IPS DF 6.9 (cell line): ENCODE data around the gene AGER.
A peak's percentile ranks its signal among the peaks of the same experiment; 100 is the strongest.

Source experiments
- DNase-seq: peaks from one replicate; pipeline ENCODE4 v3.0.0-alpha.2; 2013; ENCODE audit warnings: low read depth, low spot score
- H3K27ac ChIP-seq: one replicate; pipeline ENCODE4 v1.5.1; 2013; ENCODE audit warnings: low read length, control low read depth
- H3K27me3 ChIP-seq: 2 replicates; pipeline ENCODE4 v1.6.1; 2013; ENCODE audit warnings: mild to moderate bottlenecking, low read length; ENCODE audit not compliant: control insufficient read depth, insufficient read depth
- H3K36me3 ChIP-seq: 2 replicates; pipeline ENCODE4 v1.6.1; 2013; ENCODE audit warnings: low read length; ENCODE audit not compliant: control insufficient read depth, insufficient read depth
- H3K4me1 ChIP-seq: 2 replicates; pipeline ENCODE4 v1.6.1; 2013; ENCODE audit warnings: low read length; ENCODE audit not compliant: control insufficient read depth, insufficient read depth
- H3K4me3 ChIP-seq: 2 replicates; pipeline ENCODE4 v1.5.1; 2013; ENCODE audit warnings: mild to moderate bottlenecking, low read length
- H3K9me3 ChIP-seq: 2 replicates; pipeline ENCODE4 v1.6.1; 2013; ENCODE audit warnings: low read length, inconsistent platforms; ENCODE audit not compliant: control insufficient read depth, insufficient read depth
- WGBS: extraction: QIAGEN DNeasy Blood & Tissue Kit; methylation state at CpG from one replicate; pipeline ENCODE4 v1.1.7; 2013; ENCODE audit warnings: mixed read lengths, missing lambda C conversion rate; ENCODE audit not compliant: insufficient read length, insufficient coverage; 5-methylcytosine and 5-hydroxymethylcytosine counted together

Gene AGER

DNA sequence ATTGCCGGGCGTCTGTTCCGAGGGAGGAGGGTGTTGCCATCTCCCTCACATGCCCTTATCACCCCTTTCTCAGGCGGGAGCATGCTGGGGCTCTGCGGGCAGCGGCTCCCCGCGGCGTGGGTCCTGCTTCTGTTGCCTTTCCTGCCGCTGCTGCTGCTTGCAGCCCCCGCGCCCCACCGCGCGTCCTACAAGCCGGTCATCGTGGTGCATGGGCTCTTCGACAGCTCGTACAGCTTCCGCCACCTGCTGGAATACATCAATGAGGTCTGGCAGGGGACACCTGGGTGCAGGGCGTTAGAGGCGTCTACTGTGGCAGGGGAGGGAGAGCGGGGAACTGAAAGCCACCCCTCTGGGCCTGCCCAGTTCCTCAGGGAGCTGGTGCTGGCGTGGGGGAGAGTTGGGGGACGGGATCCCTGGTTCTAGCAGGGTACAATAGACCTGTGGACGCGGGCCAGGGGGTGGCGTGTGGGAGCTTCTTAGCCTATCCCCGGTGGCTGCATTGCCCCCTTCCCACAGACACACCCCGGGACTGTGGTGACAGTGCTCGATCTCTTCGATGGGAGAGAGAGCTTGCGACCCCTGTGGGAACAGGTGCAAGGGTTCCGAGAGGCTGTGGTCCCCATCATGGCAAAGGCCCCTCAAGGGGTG, 29.4 kb downstream of the AGER start:
- H3K27me3 ChIP-seq = no peaks in the 10 kb centered on the region
- peaks cover 6% of the 10 kb centered on the region for H3K4me1 ChIP-seq
- no peak for DNase-seq
- no peaks in the 10 kb centered on the region for H3K9me3 ChIP-seq
- H3K27ac ChIP-seq = no peak overlapping the region
- peak overlapping the region; percentile 68; the same call in 1 of the 2 replicates for H3K4me3 ChIP-seq
- no CpG with 5 or more reads among the region's 34 CpGs for WGBS
- no peaks in the 10 kb centered on the region for H3K36me3 ChIP-seq

DNA sequence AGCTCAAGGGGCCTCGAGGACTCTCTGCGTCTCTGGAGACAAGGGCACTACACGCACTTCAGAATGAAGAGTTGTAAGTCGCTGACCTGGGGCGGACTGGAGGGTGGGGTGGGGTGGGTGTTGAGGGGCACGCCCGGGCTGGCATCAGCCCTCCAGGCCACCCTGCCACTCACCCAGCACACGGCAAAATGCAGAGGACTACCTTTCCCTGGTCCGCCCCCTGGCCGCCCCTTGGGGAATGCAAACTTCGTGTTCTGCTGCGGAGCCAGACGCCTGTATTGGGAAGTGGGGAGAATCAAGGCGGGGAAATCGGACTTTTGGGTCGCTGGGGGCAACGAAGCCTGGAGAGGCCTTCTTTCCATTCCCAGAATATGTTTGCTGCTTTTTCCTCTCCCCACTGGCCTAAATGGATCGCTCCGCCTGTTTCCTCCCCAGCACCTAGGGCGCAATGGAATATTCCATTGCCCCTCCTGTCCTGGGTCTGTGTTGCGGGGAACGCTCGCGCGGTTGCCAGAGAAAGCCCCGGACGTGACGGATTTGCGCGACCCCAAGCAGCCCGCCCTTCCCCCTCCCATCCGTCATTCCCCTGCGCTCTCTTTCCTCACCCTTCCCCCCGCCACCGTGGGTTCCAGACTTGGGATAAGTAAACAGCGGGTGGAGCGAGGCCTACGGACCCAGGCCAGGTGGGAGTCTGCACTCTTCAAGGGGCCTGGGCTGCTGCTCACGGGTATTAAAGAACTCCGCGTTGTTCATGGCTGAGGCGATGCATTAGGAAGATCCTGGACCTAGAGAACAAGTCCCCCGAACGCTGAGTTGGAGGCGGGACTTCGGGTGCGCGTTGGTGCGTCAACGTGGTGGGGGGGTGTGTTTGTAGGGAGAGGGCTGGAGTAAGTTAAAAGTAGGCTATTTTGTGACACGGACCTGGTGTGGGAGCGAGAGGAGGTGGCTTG, 30.2 kb downstream of the AGER start, which contains the start of gene PPT2:
TSS of gene PPT2 (plus strand) at position 578 of the 950 bp plus-strand sequence. CDS start 454 bp downstream, outside the sequence.
- Histone ChIP-seq H3K9me3 (no peaks in the 10 kb centered on the region), H3K4me1 (peaks cover 9% of the 10 kb centered on the region), H3K27me3 (no peaks in the 10 kb centered on the region), H3K36me3 (no peaks in the 10 kb centered on the region), H3K4me3 (peak within 1 kb of the TSS; percentile 68; the same call in 1 of the 2 replicates), H3K27ac (no peak within 1 kb of the TSS)
- no peak for DNase-seq
- no CpG with 5 or more reads among the region's 52 CpGs for WGBS

DNA sequence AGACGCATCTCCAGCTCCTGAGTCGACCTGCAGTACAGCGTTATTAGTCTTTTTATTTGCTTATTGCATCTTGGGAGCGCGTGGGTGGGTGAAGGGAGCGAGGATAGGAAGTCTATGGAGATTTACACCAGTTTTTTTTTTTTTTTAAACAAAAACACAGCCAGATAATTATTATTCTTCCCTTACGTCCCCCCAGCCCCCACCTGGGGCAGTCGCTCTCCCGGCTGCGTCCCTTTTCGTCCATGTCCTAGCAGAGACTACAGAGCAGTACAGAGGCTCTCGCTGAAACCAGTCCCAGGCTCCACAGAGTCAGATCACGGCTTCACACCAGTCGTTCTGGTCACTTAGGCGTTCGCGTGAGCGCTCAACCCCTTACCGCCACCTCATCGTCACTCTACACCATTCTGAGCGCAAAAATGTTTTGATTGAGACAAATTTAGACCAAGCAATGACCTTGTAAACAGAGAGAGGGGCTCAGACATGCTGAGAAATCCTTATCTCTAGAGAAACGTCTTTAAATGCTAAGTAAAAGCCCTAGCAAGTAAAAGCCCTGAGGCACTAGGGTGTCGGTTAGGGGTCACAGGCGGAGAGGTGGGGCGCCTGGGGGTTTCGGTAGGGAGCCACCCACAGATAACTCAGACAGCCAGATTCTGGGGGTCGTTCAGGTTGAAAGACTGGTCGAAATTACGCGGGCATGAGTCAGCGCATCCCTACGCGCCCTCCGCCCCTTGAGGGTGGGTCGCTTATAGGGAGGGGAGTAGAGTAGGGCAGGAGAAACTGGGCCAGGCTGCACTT, 31.1 kb downstream of the AGER start:
- Histone ChIP-seq H3K9me3 (no peaks in the 10 kb centered on the region), H3K4me3 (peak overlapping the region; percentile 68; the same call in 1 of the 2 replicates), H3K27ac (no peak overlapping the region), H3K36me3 (no peaks in the 10 kb centered on the region), H3K27me3 (no peaks in the 10 kb centered on the region), H3K4me1 (peaks cover 9% of the 10 kb centered on the region)
- no peak for DNase-seq
- WGBS = no CpG with 5 or more reads among the region's 35 CpGs

DNA sequence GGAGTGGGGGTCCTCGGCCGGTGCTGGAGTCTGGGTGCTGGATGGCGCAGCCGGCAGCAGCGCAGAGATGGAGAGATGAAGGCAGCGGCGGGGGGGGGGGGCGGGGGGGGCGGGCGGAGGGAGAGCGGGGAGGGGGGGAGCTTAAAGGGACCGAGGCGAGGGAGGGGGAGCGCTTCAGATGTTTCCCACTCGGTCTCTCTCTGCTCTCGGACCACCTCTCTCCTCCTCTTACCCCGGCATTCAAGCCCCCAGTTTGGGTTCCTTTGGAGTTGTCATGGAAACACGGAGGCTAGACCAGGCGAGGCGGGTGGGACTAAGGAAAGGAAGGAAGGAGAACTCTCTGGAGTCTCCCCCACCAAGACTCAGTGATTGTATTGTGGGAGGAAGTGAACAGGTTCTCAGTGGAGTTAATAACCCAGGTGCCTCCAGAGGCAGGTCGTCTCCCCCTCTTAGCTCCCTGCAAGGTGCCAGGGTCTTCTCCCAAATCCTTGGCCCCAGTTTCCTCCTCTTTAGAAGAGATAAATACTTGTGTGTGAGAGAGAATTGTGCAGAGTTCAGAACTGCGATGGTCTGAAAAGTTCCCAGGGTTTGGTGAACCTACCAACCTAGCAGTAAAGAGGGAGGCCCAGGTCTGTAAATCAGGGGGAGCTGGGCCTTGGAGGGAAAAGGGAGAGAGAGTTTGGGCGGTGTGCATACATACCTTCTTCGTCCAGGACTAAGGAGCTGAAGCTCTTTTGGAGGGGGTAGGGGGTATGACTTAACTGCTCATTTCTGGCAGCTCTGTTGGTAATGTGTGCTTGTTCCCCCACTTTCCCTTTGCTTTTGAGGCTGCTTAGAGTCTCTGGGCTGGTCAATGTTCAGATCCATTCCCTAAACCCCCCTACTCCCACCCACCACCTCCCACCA, 31.9 kb downstream of the AGER start, which contains the start of gene PRRT1:
TSS of gene PRRT1 (minus strand) at position 77 of the 906 bp plus-strand sequence. CDS start 112 bp downstream, outside the sequence.
- Histone ChIP-seq H3K27ac (no peak within 1 kb of the TSS), H3K9me3 (no peaks in the 10 kb centered on the region), H3K36me3 (no peaks in the 10 kb centered on the region), H3K4me3 (peak within 1 kb of the TSS; percentile 68; the same call in 1 of the 2 replicates), H3K4me1 (peaks cover 9% of the 10 kb centered on the region), H3K27me3 (no peaks in the 10 kb centered on the region)
- WGBS = no CpG with 5 or more reads among the region's 24 CpGs
- DNase-seq = no peak

DNA sequence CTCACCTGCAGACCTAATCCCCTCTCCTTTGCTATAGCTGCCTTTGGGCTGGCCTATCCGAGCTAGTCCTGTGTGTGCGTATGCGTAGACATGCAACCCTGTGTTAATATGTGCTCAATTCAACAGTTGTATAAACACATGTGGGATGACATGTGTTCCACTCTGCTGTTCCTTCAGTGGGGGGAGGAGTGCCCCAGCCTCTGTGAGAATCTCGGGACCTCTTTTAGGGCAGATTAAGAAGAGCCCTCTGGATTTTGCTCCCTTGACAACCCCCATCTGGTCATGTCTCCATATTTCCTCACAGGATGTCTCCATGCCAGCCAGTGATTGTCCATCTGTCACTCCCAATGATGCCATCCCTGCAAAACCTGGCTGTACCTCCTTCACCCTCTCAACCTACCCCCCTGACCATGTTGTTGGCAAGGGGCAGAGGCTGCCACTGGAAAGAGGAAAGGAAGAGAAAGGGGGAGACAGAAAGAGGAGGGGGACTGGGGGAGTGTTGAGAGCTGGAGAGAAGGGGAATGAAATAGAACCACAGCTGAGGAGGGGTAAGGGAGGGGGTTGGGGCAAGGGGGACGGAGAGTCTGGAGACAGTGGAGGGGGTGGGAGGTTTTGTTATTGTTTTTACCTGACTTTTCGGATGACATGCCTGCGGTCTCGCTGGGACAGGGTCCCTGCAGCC, 32.7 kb downstream of the AGER start:
- Histone ChIP-seq H3K36me3 (no peaks in the 10 kb centered on the region), H3K4me1 (peaks cover 9% of the 10 kb centered on the region), H3K27me3 (no peaks in the 10 kb centered on the region), H3K4me3 (peak overlapping the region; percentile 14; the same call in 1 of the 2 replicates), H3K9me3 (no peaks in the 10 kb centered on the region), H3K27ac (no peak overlapping the region)
- no peak for DNase-seq
- WGBS = no CpG with 5 or more reads among the region's 8 CpGs

DNA sequence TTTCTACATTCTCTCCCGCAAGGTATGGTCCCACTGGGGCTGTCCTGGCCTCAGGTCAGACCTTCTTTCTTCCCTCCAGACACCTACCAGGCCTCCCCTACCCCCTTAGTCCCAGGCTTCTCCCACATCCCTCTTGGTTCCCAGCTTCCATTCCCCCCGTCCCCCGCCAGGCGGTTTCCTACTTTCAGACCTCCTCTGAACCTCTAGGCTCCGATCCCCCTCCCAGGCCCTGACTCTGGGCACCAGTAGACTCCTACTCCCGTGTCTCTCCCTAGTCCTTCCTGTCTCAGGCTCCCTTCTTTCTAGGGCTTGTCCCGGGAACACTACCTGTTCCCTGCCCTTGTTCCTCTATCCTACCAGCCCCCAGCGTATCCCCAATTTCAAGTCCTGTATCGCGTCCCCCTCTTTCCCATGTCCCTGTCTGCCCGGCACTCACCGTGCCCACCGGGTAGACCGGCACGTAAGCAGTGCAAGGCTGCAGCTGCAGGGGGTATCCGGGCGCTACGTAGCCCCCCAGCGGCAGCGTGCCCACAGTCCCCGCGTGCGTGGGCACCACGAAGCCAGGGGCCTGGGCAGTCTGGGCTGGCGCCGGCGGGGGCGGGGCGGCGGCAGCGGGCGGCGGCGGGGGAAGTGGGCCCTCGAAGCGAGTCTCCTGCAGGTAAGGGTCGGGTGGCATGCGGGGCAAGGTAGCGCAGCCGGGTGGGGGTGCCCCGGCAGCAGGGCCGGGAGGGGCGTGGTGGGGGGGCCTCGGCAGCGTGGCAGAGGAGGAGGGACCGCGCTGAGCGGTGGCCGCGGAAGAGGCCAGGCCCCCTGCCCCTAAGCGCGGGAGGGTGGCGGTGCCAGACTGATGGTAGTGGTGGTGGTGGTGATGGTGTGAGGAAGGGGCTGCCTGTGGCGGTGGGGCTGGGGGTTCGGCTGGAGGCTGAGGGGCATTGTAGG, 33.9 kb downstream of the AGER start:
- no peaks in the 10 kb centered on the region for H3K27me3 ChIP-seq
- no CpG with 5 or more reads among the region's 55 CpGs for WGBS
- H3K4me1 ChIP-seq = peaks cover 9% of the 10 kb centered on the region
- no peaks in the 10 kb centered on the region for H3K9me3 ChIP-seq
- H3K4me3 ChIP-seq = peak overlapping the region; percentile 57; the same call in 1 of the 2 replicates
- no peak for DNase-seq
- H3K27ac ChIP-seq = no peak overlapping the region
- no peaks in the 10 kb centered on the region for H3K36me3 ChIP-seq

DNA sequence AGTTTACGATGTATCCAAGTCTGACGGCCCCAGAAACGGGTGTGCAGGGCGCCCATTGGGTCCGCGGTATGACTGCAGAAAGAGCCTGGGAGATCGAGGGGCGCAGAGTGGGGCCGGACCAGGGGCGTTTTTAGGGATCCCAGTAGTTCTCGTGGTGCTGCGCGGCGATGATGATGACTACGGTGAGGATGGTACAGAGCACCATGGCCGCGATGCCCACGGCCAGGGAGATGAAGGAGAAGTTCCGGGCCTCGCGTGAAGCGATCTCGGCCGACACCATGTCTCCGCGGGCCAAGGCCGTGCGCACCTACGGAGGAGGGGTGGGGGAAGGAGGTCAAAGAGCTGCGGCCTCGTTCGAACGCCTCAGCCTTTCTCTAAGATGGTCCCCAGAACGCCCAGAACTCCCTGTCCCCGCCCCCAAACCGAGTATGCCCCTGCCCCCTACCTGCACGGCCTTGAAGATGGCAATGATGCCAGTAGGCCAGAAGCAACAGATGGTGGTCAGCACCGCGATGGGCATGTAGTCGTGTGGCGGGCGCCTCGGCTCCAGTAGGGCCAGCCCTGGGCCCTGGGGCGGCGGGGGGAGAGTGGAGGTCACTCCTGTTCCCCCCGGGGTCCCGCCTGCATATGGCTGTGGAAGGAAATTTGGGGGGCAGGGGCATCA, 34.8 kb downstream of the AGER start:
- no peak overlapping the region for H3K27ac ChIP-seq
- DNase-seq = no peak
- no peaks in the 10 kb centered on the region for H3K9me3 ChIP-seq
- no peak overlapping the region for H3K4me3 ChIP-seq
- peaks cover 9% of the 10 kb centered on the region for H3K4me1 ChIP-seq
- no peaks in the 10 kb centered on the region for H3K36me3 ChIP-seq
- no CpG with 5 or more reads among the region's 47 CpGs for WGBS
- no peaks in the 10 kb centered on the region for H3K27me3 ChIP-seq

DNA sequence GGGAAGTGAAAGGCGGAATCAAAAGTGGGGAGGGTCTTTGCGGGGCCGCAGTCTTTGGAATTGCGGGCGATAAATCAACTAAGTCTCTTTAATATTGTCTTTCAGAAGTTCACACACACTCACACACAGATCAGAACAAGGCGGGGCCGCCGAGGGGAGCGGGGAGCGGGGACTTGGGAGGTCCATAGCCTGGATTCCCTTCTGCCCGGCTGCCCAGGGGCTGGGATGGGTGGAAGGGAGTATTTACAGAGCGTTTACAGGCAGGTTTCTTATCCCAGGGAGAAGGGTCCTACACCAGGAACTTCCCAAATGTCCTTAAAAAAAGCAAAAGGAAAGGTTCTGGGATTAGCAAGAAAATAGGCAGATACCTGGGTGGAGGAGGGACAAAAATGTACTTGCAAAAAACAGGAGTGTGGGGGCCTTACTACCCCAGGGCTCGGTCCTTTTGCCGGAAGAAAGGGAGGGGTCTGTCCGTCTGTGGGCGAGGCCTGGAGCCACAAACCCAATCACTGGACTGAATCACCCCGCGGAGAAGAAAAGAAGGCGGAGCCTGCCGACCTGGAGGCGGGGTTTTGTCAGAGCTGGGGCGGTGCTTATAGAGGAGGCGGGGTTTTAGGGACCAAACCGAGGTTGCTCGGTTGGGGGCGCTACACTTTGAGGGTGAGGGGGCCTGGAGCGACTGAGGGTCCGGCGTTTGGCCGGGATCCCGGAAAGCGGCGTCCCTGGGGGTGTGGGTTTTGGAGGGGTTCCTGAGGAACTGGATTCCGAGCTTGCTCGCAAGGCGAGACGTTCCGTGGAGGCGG, 35.6 kb downstream of the AGER start:
- DNase-seq = no peak
- Histone ChIP-seq H3K4me3 (no peak overlapping the region), H3K4me1 (peaks cover 9% of the 10 kb centered on the region), H3K27ac (no peak overlapping the region), H3K27me3 (no peaks in the 10 kb centered on the region), H3K36me3 (no peaks in the 10 kb centered on the region), H3K9me3 (no peaks in the 10 kb centered on the region)
- WGBS = no CpG with 5 or more reads among the region's 39 CpGs
